Left colon (tissue), 2 donors: ENCODE results near the gene AKR1E2. TPM values are rescaled to one million over a fixed set of nuclear protein-coding genes. Genes with fewer than 3 reads are reported as not detected.
A peak's percentile ranks its signal among the peaks of the same experiment; 100 is the strongest.

Source experiments
- ATAC-seq: fragments of 200-7000 bp; cut with Tn5 transposase; one replicate; pipeline ENCODE4 v1.9.1; 2020; ENCODE audit warnings: mild to moderate bottlenecking, moderate library complexity
- DNase-seq, 2 donors: peaks; one replicate each; pipeline ENCODE4 v3.0.0-alpha.2; 2020
- intact Hi-C, 2 donors: fragments of 100-400 bp; cut with DNase I in 1 of 2; cut with micrococcal nuclease in 1 of 2; formaldehyde crosslinking; loops; one replicate each; pipeline versions ENCODE4 v1.11.2 to v1.14.0; 2022; cut with DNase I, micrococcal nuclease
- total RNA-seq, 2 donors: library from RNA; stranded (reverse); fragmentation: NEBNext Ultra II Directional; extraction: Animal tissue kit (Norgen Biotek cat#: 25700); gene quantifications; one replicate each; pipeline ENCODE4 v1.2.1, GENCODE V29; 2021
- donor health status: DM: no; HTN: no; CAD: no.
- donor health status: DM: yes; HTN: yes; CAD: no.

The AKR1E2 gene
- total RNA-seq, 2 donors from 2014 or later: 4.8 to 5.7 TPM

GRCh38 chr10:4837551-4837950 lies 11.5 kb downstream of the AKR1E2 start:
- intact Hi-C loops: no loop called here
- no peak for ATAC-seq
- DNase-seq: no peak

DNA sequence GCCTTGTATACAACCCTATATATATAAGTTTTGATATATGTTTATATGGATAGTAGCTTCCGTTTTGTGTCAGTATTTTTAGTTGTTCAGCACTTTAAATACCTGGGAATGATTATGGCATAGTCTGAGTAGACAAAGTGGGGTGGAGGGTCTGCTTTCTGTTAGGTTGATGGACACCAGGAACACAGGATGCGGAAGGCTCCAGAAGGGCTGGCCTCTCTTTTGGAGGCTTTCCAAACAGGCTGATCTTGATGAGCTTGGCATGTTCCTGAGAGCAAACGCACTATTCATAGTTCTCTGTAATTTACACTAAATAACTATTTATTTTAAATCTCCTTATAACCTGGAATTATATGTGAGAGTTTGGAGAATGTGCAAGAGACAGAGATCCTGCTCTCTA lies 12.7 kb downstream of the AKR1E2 start:
- intact Hi-C loops: no loop called here
- DNase-seq (no peak), ATAC-seq (no peak)

GRCh38 chr10:4839353-4839752 lies 13.3 kb downstream of the AKR1E2 start:
- intact Hi-C loops: no loop called here
- no peak for DNase-seq
- ATAC-seq: no peak

DNA sequence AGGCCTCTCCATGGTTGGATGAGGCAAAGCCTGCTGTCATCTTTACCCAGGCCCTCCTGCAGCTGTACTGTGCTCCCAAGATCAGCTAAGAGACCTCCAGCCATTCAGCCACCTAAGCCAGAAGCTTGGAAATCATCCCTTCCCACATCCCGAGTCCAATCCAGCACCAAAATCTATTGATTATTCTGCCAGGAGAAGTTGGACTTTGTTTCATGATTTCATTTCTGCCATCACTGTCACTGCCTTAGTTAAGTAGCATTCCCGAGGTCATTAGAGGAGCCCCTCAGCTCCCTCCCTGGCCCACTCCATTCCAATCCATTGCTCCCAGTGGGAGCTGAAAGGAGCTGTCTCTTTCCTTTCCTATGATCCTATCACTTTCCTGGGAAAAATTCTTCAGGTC lies 14.1 kb downstream of the AKR1E2 start:
- no peak for DNase-seq
- no peak for ATAC-seq
- intact Hi-C loops: no loop called here

DNA sequence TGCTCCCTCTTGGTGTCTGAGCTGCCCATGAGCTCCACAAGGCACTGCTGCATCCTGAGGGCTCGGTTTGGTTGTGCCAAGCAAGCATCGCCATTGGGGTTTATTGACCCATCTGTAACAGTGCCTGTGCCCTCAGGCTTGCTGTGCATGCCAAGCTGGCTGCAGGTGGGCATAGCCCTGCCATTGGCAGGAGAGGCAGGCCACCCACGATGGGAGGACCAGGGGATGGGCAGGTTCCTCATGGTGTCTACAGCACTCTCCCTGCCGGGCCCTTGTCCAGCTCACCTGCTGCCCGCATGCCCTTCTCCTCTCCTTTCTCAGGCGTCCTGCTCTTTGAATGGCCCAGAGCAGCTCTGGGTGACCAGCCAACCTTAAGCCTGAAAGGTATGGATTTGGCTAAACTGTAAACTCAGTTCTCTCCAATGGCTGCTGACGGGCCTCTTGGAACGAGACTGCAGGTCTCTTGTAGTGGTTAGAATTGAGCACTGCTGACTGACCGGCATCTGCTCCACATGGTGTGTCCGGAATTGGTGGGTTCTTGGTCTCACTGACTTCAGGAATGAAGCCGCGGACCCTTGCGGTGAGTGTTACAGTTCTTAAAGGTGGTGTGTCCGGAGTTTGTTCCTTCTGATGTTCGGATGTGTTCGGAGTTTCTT lies 17.6 kb downstream of the AKR1E2 start:
- DNase-seq (no peak), ATAC-seq (no peak)
- intact Hi-C loops: no loop called here

DNA sequence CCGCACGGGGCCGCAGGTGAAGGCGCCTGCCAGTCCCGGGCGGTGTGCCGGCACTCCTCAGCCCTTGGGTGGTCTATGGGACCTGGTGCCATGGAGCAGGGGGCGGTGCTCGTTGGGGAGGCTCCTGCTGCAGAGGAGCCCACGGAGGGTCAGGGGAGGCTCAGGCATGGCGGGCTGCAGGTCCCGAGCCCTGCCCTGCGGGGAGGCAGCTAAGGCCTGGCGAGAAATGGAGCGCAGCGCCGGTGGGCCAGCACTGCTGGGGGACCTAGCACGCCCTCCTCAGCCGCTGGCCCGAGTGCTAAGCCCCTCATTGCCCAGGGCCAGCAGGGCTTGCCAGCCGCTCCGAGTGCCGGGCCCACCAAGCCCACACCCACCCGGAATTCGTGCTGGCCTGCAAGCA lies 18.9 kb downstream of the AKR1E2 start:
- no peak for ATAC-seq
- intact Hi-C loops: no loop called here
- no peak for DNase-seq

DNA sequence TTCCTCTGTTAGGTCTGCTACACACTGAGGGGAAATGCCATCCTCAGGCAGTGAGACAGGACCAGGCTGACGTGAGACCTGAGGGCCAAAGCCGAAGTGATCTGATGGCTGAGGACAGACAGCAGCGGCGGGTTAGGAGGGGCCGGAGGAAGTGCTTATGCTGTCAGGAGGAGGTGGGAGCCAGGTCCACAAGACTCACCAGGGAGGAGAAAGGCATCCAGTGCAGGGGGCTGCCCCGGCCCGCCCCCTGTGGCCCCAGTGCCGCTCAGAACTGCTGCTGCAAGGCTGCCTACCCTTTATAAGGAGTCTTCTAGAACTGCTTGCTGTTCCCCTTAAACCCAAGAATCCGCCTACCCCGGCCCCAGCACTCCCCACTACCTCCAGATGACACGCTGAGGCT lies 19.8 kb downstream of the AKR1E2 start:
- ATAC-seq (no peak), DNase-seq (no peak)
- intact Hi-C loops: no loop called here

GRCh38 chr10:4846775-4847174 lies 20.8 kb downstream of the AKR1E2 start:
- DNase-seq (no peak), ATAC-seq (no peak)
- intact Hi-C loops: no loop called here

DNA sequence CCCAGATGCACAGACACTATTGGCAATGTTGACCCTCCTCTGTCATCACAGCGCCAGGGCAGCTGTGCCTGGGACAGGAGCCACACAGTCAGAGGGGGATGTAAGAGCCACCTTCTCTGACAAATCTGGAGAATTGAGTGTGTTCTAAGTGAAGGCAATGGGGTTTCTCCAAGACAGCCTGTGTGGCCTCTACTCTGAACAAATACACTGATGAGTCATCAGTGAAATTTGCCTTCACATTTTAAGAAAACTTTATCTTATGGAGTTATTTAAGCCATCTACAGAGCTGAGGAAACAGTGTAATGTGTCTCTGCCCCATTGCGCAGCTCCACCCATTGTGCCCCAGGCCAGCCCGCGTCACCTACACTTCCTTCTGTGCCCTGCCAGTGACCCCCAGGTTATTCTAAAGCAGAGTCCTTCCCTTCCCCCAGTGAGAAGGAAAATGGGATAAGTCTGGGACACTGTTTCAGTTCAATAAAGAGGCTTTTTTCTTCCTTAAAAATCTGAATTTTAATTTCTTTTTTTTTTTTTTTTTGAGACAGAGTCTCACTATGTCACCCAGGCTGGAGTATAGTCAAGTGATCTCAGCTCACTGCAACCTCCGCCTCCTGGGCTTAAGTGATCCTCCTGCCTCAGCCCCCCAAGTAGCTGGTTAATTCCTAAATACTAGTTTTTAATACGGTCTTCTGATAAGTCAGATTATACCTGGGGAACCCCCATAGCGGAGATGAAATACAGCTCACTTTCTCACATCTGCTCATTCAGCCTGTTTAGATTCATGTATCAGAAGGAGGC lies 21.8 kb downstream of the AKR1E2 start:
- intact Hi-C loops: no loop called here
- ATAC-seq (no peak), DNase-seq (no peak)

DNA sequence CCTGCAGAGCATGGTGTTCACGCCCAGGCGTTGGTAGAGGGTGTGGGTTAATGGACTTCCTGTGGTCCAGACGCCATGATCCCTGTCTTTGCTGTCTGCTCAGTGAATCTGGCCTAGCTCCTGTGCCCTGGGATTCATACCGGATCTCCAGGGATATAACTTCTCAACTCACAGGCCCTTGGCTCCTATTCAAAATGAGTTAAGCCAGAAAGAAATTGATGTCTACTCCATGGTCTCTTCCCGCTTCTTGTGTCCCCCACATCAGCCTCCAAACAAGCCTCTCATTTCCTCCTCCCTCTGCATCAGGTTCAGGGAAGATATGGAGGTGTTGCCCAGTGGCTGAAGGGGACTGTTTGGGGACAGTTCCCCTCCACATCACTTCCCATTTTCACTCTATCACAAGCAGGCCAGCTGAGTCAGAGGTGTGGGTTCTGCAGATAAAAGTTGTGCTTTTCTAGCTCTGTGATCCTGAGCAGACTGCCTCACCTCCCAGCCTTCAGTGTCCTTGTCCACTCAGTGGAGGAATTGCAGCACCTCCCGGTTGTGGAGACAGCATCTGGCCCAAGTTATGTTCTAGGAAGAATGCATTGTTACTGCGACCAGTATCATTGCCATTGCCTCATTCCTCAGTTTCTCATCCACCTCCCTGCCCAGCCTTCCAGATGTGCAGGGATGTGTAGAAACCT lies 22.5 kb downstream of the AKR1E2 start:
- no peak for DNase-seq
- ATAC-seq: no peak
- intact Hi-C loops: no loop called here

- DNase-seq: no peak
- no peak for ATAC-seq
- intact Hi-C loops: no loop called here
Measured at GRCh38 chr10:4849042-4849402, 23.0 kb downstream of the AKR1E2 start.

GRCh38 chr10:4849555-4850242 lies 23.7 kb downstream of the AKR1E2 start:
- ATAC-seq (peak; percentile 96), DNase-seq (peak; percentile 85 to 93)
- intact Hi-C loops: loop anchor here in 1 of 2 donors (5.0 to 10.0 kb wide), 3 partner anchors 243 to 535 kb away; partner anchors contain the start of gene AKR1C3

GRCh38 chr10:4850397-4850796 lies 24.4 kb downstream of the AKR1E2 start:
- intact Hi-C loops: loop anchor here in 1 of 2 donors (5.0 to 10.0 kb wide), 3 partner anchors 242 to 534 kb away; partner anchors contain the start of gene AKR1C3
- DNase-seq: no peak
- ATAC-seq: no peak

DNA sequence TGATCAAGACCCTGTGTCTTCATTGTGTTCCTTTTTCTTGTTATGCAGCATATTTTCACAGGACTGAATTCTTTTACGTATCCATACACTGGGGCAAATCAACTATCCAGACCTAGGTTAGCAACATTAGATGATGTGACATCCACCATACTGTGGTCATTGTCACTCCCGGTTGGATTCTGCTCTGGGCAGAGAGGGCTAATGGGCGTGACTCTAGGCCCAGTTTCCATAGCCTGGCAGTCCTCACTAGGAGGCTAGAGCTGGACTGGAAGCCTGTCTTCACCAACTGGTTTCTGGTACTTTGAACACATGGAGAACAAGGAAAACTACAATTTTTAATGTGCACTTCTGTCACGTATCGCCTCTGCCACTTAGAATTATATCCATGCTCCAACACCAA lies 25.2 kb downstream of the AKR1E2 start:
- ATAC-seq (no peak), DNase-seq (no peak)
- intact Hi-C loops: loop anchor here in 1 of 2 donors (5.0 to 10.0 kb wide), 3 partner anchors 241 to 534 kb away; partner anchors contain the start of gene AKR1C3

DNA sequence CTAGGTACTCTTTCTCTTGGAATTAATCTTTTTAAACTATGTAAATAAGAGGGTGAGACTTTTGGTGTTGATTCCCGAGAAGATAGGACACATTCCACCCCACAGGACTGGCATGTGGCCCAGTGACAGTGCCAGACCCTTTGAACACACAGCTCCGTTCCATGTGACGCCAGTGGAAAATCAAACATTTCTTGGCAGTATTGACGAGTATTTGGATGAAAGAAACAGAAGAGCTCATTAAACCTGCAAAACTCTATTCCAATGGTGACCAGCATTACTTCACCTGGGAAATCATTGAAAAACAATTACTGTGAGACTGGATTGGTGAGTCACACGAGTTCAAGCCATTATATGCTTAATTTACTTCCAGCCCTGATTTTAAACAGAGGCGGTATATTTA lies 25.8 kb downstream of the AKR1E2 start:
- no peak for ATAC-seq
- intact Hi-C loops: loop anchor here in 1 of 2 donors (5.0 to 10.0 kb wide), 3 partner anchors 240 to 533 kb away; partner anchors contain the start of gene AKR1C3
- no peak for DNase-seq

DNA sequence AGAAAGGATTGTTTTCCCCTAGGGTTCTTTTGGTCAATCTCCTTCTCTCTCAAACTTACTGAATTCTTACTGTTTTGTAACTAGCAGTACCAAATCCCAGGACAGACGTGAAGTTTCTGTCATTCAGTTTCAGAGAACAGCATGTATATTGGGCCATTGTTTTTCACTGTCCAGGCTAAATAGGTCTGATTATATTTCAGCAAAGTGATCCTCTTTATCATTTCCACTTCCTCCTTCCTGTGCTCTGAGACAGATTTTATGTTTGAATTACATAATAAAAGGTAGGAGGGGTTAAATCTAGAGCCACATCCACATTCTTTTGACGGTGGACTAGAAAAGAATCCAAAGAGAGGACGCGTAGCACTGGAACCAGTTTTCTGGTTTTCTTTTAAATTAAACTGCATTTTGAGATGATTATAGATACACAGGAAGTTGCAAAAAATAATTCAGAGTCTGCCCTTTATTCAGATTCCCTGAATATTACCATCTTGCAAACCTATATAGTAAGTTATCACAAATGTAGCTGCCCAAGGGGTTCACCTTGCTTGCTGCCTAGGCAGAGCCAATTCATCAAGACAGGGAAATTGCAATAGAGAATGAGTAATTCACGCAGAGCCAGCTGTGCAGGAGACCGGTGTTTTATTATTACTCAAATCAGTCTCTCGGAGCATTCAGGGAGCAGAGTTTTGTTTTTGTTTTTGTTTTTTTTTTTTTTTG lies 40.1 kb downstream of the AKR1E2 start:
- intact Hi-C loops: no loop called here
- no peak for DNase-seq
- peak; percentile 52 for ATAC-seq

- intact Hi-C loops: no loop called here
- no peak for ATAC-seq
- DNase-seq: no peak
Measured at GRCh38 chr10:4867109-4867519, 41.1 kb downstream of the AKR1E2 start.

- no peak for ATAC-seq
- no peak for DNase-seq
- intact Hi-C loops: no loop called here
Measured at GRCh38 chr10:4867520-4868356, 41.7 kb downstream of the AKR1E2 start.
